Measurements from ENCODE around the gene GIPC3.

DNA sequence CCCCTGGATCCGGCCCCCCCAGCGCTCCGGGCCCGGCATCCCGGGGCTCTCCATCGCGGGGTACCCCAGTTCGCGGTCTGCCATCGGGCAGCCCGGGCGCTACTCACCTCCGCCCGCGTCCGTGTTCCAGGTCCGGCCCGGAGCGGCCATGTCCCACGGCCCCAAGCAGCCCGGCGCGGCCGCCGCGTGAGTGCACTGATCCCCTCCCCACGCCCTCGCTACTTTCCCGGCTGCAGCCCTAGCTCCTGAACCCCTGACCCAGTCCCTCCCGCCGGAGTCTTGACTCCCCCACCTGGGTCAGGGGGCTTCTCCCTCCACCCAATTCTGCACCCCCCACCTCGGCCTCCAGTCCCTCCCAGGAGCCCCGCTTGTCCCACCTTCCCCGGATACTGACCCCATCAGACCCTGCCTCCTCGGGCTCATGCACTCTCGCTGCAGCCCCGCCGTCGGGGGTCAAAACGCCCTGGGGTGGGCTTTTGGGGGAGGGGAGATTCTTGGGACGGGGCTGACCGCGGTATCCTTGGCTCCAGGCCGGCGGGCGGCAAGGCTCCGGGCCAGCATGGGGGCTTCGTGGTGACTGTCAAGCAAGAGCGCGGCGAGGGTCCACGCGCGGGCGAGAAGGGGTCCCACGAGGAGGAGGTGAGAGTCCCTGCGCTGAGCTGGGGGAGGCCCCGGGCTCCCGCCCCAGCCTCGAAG is 12.0 kb upstream of the GIPC3 start:
- TF ChIP-seq POLR2A (IDR thresholded peaks at IDR 0.05; ENCODE audit: low read length): no peak
- TF ChIP-seq, protein P1, sequence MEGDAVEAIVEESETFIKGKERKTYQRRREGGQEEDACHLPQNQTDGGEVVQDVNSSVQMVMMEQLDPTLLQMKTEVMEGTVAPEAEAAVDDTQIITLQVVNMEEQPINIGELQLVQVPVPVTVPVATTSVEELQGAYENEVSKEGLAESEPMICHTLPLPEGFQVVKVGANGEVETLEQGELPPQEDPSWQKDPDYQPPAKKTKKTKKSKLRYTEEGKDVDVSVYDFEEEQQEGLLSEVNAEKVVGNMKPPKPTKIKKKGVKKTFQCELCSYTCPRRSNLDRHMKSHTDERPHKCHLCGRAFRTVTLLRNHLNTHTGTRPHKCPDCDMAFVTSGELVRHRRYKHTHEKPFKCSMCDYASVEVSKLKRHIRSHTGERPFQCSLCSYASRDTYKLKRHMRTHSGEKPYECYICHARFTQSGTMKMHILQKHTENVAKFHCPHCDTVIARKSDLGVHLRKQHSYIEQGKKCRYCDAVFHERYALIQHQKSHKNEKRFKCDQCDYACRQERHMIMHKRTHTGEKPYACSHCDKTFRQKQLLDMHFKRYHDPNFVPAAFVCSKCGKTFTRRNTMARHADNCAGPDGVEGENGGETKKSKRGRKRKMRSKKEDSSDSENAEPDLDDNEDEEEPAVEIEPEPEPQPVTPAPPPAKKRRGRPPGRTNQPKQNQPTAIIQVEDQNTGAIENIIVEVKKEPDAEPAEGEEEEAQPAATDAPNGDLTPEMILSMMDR (IDR thresholded peaks at IDR 0.05): no peak
- no peak for TF ChIP-seq HEYL (CRISPR knock-in tag; IDR thresholded peaks at IDR 0.05)
- TF ChIP-seq HDAC2 (IDR thresholded peaks at IDR 0.05): no peak
- TF ChIP-seq EHMT2 (IDR thresholded peaks at IDR 0.05; ENCODE audit: low read depth): no peak
- no peak for TF ChIP-seq MAZ (IDR thresholded peaks at IDR 0.05; ENCODE audit: borderline replicate concordance, low read depth, low read length)
- TF ChIP-seq BHLHE40 (IDR thresholded peaks at IDR 0.05; ENCODE audit: low read depth, low read length): no peak
- TF ChIP-seq, protein P2, sequence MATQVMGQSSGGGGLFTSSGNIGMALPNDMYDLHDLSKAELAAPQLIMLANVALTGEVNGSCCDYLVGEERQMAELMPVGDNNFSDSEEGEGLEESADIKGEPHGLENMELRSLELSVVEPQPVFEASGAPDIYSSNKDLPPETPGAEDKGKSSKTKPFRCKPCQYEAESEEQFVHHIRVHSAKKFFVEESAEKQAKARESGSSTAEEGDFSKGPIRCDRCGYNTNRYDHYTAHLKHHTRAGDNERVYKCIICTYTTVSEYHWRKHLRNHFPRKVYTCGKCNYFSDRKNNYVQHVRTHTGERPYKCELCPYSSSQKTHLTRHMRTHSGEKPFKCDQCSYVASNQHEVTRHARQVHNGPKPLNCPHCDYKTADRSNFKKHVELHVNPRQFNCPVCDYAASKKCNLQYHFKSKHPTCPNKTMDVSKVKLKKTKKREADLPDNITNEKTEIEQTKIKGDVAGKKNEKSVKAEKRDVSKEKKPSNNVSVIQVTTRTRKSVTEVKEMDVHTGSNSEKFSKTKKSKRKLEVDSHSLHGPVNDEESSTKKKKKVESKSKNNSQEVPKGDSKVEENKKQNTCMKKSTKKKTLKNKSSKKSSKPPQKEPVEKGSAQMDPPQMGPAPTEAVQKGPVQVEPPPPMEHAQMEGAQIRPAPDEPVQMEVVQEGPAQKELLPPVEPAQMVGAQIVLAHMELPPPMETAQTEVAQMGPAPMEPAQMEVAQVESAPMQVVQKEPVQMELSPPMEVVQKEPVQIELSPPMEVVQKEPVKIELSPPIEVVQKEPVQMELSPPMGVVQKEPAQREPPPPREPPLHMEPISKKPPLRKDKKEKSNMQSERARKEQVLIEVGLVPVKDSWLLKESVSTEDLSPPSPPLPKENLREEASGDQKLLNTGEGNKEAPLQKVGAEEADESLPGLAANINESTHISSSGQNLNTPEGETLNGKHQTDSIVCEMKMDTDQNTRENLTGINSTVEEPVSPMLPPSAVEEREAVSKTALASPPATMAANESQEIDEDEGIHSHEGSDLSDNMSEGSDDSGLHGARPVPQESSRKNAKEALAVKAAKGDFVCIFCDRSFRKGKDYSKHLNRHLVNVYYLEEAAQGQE (IDR thresholded peaks at IDR 0.05): no peak
- TF ChIP-seq, protein P3, sequence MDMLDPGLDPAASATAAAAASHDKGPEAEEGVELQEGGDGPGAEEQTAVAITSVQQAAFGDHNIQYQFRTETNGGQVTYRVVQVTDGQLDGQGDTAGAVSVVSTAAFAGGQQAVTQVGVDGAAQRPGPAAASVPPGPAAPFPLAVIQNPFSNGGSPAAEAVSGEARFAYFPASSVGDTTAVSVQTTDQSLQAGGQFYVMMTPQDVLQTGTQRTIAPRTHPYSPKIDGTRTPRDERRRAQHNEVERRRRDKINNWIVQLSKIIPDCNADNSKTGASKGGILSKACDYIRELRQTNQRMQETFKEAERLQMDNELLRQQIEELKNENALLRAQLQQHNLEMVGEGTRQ (IDR thresholded peaks at IDR 0.05): no peak
- TF ChIP-seq CHD4 (IDR thresholded peaks at IDR 0.05; ENCODE audit: borderline replicate concordance): no peak
